Stimulated activated CD8-positive, alpha-beta memory T cell treated with anti-CD3 and anti-CD28 coated beads, Interleukin-7, amount 100 ng/mL, for 24 hours (primary cell): ENCODE measurements around the gene AXDND1.

ENCODE experiments used
- DNase-seq: peaks from one replicate; pipeline ENCODE4 v3.0.0-alpha.2; 2020; ENCODE audit warnings: low read depth

AXDND1 gene

GRCh38 chr1:179575497-179576314, 209.9 kb downstream of the AXDND1 start, which contains the start of gene NPHS2:
Gene NPHS2, minus strand, starts transcription at chr1:179575948. Its CDS starts 84 bp downstream, at chr1:179575864.
- DNase-seq: no peak

DNA sequence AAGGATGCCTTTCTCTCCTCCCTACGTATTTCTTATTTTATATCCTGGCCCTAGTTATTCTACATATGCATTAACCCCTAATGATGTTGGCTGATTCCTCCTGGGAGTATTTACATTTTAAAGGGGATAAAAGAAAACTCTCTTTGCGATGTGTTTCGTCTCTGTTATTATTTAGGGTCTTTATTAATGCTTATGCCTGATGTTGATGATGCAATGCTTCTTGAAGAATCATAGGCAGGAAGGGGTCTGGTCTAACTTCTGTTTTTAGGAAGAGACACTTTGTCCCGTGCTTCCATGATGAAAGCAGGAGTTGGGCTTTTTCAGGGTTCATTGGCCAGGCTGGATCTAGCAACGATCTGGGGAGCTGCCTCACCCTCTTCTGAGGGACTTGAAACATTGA, 210.7 kb downstream of the AXDND1 start:
- no peak for DNase-seq

- DNase-seq: no peak
Observed at GRCh38 chr1:179583771-179584320, 218.1 kb downstream of the AXDND1 start.

DNA sequence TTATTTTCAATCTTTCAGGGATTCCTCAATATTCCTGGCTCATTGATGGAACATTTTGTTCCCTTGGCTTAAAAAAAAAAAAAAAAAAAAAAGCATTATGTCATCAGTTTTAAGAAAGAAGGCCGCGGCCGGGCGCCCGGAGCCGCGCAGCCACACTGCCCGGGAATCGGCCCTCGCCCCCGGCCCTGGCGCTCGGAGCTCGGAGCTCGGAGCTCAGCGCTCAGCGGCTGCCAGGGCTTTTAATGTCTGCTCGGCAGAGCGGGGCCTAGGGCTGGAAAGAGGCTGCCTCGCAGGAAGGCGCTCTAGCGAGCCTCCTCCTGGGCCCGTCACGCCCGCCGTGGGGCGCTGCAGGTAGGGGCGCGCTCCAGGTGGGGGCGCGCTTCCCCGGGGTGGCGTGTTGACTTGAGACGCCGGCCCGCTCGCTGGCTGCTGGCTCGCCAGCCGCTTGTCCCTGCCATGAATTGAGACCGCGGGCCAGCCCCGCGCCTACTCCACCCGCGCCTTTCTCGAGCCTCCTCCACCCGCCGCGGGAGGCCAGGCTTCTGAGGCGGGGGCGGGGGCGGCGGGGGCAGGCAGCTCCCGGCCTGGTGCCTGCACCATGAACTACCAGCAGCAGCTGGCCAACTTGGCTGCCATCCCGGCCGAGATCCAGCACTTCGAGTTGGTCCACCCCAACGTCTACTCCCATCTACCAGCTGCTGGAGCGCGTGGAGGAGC, 220.5 kb downstream of the AXDND1 start:
- no peak for DNase-seq

DNA sequence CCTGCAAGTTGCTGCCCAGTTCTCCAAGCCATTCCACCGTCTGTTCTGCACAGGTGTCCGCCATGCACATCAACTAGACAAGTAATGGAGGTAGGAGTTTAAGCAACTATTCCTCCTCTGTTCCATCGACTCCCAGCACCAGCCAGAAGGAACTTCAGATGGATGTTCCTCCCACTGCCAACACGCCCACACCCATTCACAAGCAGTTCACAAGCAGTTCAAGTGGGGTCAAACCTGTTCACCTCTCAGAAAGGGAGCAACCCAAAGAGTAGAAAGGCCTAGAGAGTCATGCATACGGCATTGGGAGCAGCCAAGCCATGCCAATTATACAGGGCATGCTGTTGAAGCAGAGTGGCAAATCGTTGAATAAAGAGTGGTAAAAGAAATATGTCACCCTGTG, 221.6 kb downstream of the AXDND1 start:
- no peak for DNase-seq

GRCh38 chr1:179588425-179589024, 222.8 kb downstream of the AXDND1 start:
- DNase-seq: no peak

DNA sequence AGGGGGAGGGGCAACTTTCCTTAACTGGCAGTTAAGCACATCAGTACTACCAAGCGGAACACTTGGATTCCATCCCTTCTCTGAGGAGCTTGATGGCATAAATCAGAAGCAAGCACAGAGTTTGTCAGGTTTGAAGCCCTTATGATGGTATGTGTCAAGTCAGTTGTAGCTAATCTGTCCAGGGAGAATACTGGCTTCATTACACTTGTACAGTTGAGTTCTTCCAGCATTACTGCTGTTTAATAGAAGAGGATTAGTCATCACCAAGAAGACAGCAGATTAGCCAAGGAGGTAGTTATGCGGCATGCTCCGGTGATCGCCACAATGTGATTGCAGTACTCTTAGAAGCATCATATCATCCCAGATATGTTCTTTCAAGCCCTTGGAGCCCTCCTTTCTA, 223.7 kb downstream of the AXDND1 start:
- DNase-seq: no peak

GRCh38 chr1:179590671-179591070, 224.9 kb downstream of the AXDND1 start:
- DNase-seq: no peak

DNA sequence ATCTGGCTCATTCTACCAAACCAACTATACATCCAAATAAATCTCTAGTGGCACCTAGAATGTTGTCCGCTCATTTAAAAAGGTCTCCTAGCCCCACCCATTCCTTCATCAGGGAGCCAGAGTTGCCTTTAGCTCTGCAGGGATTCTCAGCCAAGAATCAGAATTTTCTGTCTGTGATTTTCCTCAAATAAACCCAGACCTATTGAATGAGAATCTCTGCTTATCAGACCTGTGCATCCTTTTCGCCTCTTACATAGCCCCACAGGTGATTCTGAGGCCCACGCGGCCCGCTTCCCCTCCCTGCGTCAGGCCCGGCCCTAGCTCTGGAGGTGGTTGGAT, 225.5 kb downstream of the AXDND1 start:
- DNase-seq: no peak

DNA sequence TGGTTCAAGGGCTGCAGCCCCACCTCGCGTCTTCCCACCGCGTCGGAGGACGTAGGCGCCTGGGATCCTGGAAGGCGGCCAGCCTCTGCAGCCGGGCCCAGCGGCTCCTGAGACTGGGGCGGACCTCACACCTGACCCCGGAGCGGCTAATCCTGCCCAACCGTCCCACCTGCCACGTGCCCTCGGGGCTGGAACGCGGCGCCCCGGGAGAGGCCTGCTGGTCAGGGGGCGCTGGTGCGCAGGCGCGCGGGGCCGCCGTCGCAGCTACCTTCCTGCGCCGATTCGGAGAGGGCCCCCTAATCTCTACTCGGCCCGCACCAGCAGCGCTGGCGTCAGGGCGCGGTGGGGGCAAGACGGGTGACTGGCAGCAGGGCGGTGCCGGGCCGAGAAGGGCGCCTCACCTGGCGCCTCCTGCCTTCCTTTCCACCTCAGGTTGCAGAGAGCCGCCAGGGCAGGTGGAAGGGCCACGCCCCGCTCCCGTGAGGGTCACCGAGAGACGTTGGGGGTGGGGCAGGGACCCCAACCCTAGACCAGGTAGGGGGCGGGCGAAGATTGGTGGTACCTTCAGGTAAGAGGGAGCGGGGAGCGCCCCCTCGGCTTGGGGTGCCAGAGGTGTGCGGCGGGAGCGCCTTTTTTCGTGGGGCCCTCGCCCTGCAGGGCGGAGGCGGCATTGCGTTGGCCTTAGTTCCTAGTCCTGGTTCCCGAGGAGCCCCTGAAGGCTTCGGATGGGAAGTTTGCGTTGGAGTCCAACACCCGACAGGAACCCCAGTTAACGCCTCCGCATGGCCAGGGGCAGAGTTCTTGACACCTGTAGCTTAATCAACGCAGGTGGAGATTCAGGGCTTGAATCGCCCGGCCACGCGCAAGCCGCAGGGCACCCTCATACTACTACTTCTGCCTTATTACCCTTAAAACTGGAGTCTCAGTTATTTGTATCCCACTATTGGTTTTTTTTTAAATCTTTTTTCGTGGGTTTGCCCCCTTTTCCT, 226.1 kb downstream of the AXDND1 start, which contains the start of gene TDRD5:
Gene TDRD5 (plus strand): TSS at position 241 of the 989 bp plus-strand sequence. CDS start 784 bp downstream, outside the sequence.
- DNase-seq: no peak

GRCh38 chr1:179598631-179599030, 232.9 kb downstream of the AXDND1 start:
- DNase-seq: no peak

- DNase-seq: no peak
Observed at GRCh38 chr1:179599623-179600249, 234.0 kb downstream of the AXDND1 start.

GRCh38 chr1:179601093-179601492, 235.3 kb downstream of the AXDND1 start:
- DNase-seq: no peak
